Measurements from ENCODE around the gene CLASRP.

GRCh38 chr19:45046355-45046754, 7.5 kb downstream of the CLASRP start:
- no peak for TF ChIP-seq CTCF (IDR thresholded peaks at IDR 0.05; ENCODE audit: low read length)
- no peak for TF ChIP-seq EZH2phosphoT487 (IDR thresholded peaks at IDR 0.05; ENCODE audit: low read length)
